ENCODE data around the gene MEIOSIN.

MEIOSIN gene

GRCh38 chr19:45765702-45766295 is 32.6 kb downstream of the MEIOSIN start:
- no peak for DNase-seq

- DNase-seq, result no peak
These were observed 33.1 kb downstream of the MEIOSIN start for GRCh38 chr19:45766296-45766868.

GRCh38 chr19:45766869-45767346 is 33.7 kb downstream of the MEIOSIN start:
- no peak for DNase-seq

- DNase-seq, result peak; percentile 36 to 49 (median 41)
These were observed 34.2 kb downstream of the MEIOSIN start for GRCh38 chr19:45767410-45767880.

- DNase-seq, result peak in 2 of 3 experiments; percentile 54 to 58
These were observed 34.8 kb downstream of the MEIOSIN start for GRCh38 chr19:45767881-45768654.

- peak in 1 of 3 experiments; percentile 54 for DNase-seq
These were observed 35.4 kb downstream of the MEIOSIN start for GRCh38 chr19:45768655-45768983.

- DNase-seq, result peak; percentile 94 to 98 (median 97)
These were observed 35.9 kb downstream of the MEIOSIN start, which contains the start of gene SIX5 for GRCh38 chr19:45768984-45769782. SIX5 (minus strand) TSS chr19:45769252; CDS start chr19:45768844, 408 bp downstream.

GRCh38 chr19:45769821-45770191 is 36.6 kb downstream of the MEIOSIN start:
- peak in 2 of 3 experiments; percentile 73 to 79 for DNase-seq

GRCh38 chr19:45770192-45771101 is 37.2 kb downstream of the MEIOSIN start:
- DNase-seq, result peak; percentile 97 to 98 (median 98)

GRCh38 chr19:45771311-45771933 is 38.2 kb downstream of the MEIOSIN start:
- DNase-seq, result peak in 1 of 3 experiments; percentile 10

- DNase-seq, result no peak
These were observed 39.0 kb downstream of the MEIOSIN start for GRCh38 chr19:45772130-45772840.

GRCh38 chr19:45772912-45773311 is 39.7 kb downstream of the MEIOSIN start:
- no peak for DNase-seq

- no peak for DNase-seq
These were observed 40.1 kb downstream of the MEIOSIN start for GRCh38 chr19:45773384-45773783.

GRCh38 chr19:45774765-45775164 is 41.5 kb downstream of the MEIOSIN start:
- DNase-seq, result no peak

GRCh38 chr19:45777395-45777961 is 44.2 kb downstream of the MEIOSIN start:
- no peak for DNase-seq

- DNase-seq, result no peak
These were observed 44.9 kb downstream of the MEIOSIN start for GRCh38 chr19:45778010-45778661.

- DNase-seq, result peak; percentile 91 to 97 (median 95)
These were observed 46.2 kb downstream of the MEIOSIN start for GRCh38 chr19:45779231-45780145.

GRCh38 chr19:45780146-45780447 is 46.9 kb downstream of the MEIOSIN start:
- peak in 2 of 3 experiments; percentile 30 to 50 for DNase-seq

Measured in NCI-H1417 (cell line).